RWPE1 (cell line): Measurements from ENCODE around the gene ESAM.

Source experiments
- CTCF ChIA-PET: fragments of 350-600 bp; sonication (Branson Sonifier 250); formaldehyde crosslinking; extraction: SDS; loops from one replicate; lab custom pipeline; 2021; lab: Yijun Ruan, JAX
- POLR2A ChIA-PET: fragments of 400-600 bp; formaldehyde crosslinking; extraction: SDS; loops from one replicate; lab custom pipeline; 2020; ENCODE audit warnings: antibody characterized with exemption; ENCODE audit not compliant: low non-redundant PET; lab: Yijun Ruan, JAX
- DNase-seq: peaks from one replicate; pipeline ENCODE4 v3.0.0; 2012; ENCODE audit warnings: low spot score
- H3K27ac ChIP-seq: fragments of 450-650 bp; 2 replicates; pipeline ENCODE4 v1.5.1; 2017
- CTCF ChIP-seq: fragments of 450-650 bp; conservative IDR thresholded peaks from 2 replicates; pipeline ENCODE4 v1.5.1; 2017; ENCODE audit warnings: low read depth, mild to moderate bottlenecking

Gene ESAM

DNA sequence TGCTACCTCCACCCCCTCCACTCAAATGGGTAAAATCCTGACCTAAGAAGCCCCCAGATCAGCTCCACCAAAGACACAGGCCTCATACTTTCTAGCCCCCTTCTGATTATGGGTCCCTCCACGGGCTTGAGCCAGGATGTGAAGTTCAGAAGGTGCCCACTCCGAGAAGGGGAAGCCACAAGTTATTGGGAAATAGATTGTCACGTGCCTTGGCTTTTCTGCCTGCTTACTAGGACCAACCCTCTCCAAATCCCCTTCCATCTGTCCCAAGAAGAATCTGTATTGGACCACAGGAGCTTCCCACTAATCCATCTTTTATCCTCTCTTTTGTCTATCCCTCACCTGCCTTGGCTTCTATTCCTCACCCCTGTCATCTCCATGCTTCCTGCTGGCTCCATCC lies 25.4 kb downstream of the ESAM start:
- no peak overlapping the region for H3K27ac ChIP-seq
- POLR2A ChIA-PET, result no interaction called here
- CTCF ChIA-PET, result interaction anchor here (0.5 to 0.6 kb wide), 2 partner anchors 68 to 130 kb away, joined by 3 read pairs; no protein-coding TSS in a partner anchor
- no peak for TF ChIP-seq CTCF
- no peak for DNase-seq

DNA sequence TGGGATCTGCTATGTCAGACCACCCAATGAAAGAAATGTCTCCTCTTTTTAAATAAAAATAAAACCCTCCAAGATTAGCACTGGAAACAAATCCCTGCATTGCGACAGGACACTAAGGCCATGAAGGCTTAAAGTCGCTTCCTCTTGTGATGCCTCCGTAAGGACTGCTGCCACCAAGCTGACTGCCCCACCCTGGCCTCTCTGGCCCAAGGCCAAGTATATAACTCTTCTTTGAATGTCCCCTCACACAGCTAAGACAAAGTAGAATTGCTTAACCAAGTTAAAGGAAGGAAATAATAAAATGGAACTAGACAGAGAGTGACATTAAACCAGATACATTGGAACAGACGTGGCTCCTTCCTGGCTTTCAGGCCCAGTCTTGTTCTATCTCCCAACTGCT lies 29.9 kb downstream of the ESAM start:
- no peak for TF ChIP-seq CTCF
- no peak for DNase-seq
- no peak overlapping the region for H3K27ac ChIP-seq
- ChIA-PET POLR2A (no interaction called here), CTCF (no interaction called here)

GRCh38 chr11:124729571-124729970 lies 32.5 kb downstream of the ESAM start:
- CTCF ChIA-PET, result no interaction called here

GRCh38 chr11:124728134-124728533 lies 34.0 kb downstream of the ESAM start:
- no peak overlapping the region for H3K27ac ChIP-seq
- no peak for TF ChIP-seq CTCF
- ChIA-PET POLR2A (no interaction called here), CTCF (no interaction called here)
- no peak for DNase-seq

More at GRCh38 chr11:124729571-124729970, 32.5 kb downstream of the ESAM start:
- no peak overlapping the region for H3K27ac ChIP-seq
- TF ChIP-seq CTCF, result no peak
- no peak for DNase-seq
- POLR2A ChIA-PET, result no interaction called here

DNA sequence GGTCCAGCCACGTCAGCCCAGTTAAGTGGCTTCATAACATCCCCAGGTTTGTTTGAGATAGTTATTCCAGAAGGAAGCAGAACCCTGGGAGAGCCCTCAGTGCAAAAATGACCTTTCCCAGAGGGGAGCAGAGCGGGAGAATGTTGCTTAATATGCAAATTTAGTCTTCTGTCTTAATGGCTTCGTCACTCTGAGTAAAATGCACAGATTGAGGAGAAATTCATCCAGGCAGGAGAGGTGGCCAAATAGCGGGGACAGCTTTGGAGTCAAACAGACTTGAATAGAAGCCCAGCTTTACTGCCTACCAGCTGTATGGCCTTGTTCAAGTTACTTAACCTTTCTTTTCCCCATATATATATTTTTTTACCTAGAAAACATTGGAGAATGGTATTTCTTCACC lies 34.6 kb downstream of the ESAM start:
- TF ChIP-seq CTCF, result no peak
- ChIA-PET CTCF (no interaction called here), POLR2A (interaction anchor here (0.8 kb wide), 1 partner anchor 16 kb away, joined by 8 read pairs; no protein-coding TSS in a partner anchor)
- no peak for DNase-seq
- H3K27ac ChIP-seq, result no peak overlapping the region

DNA sequence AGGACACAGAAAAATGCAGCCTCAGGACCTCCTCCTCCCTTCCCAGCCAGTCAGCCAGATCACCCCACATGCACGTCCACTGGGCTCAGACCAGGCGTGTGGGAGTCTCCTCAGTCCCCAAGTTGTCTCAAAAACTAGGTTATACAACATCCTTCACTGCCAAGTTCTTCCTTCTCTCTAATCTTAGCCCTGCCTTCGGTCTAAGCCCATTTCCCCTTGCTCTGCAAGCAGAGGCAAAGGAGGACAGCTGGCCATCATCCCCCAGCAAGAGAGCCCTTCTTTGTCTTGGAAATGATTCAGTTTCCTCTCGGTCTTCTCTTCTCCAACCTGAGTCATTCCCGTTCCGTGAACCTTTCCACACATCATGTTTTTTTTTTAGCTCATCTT lies 36.4 kb downstream of the ESAM start:
- POLR2A ChIA-PET, result no interaction called here
- CTCF ChIA-PET, result interaction anchor here (0.6 to 1.0 kb wide), 2 partner anchors 32 to 1973 kb away, joined by 3 read pairs; no protein-coding TSS in a partner anchor
- no peak for DNase-seq
- no peak for TF ChIP-seq CTCF
- H3K27ac ChIP-seq, result no peak overlapping the region
